Thoracic aorta (tissue), 2 donors: ENCODE data around the gene ST3GAL2. TPM values are rescaled to one million over a fixed set of nuclear protein-coding genes. Genes with fewer than 3 reads are reported as not detected.
"Not testable (repeated sequence)": the region's sequence is repeated elsewhere in the genome, so short reads cannot be mapped to it uniquely, and the experiment has no call there.

Source experiments
- ATAC-seq: fragments of 150-250 bp; one replicate; pipeline ENCODE4 v1.8.0; 2017; ENCODE audit warnings: low read depth; ENCODE audit not compliant: insufficient number of reproducible peaks, low FRiP score
- DNase-seq: peaks from one replicate; pipeline ENCODE4 v3.0.0-alpha.2; 2020; ENCODE audit warnings: low spot score
- H3K27ac ChIP-seq, 2 donors: fragments of 200-600 bp; sonication (generic); 1 replicate in 1 of 2; 2 replicates in 1 of 2; pipeline ENCODE4 v1.5.1; 2016; ENCODE audit warnings: mild to moderate bottlenecking in 2 of 2, moderate library complexity in 2 of 2
- H3K27me3 ChIP-seq: fragments of 200-600 bp; sonication (generic); replicated peaks from 2 replicates; pipeline ENCODE4 v1.6.0; 2016; ENCODE audit warnings: mild to moderate bottlenecking; ENCODE audit not compliant: insufficient read depth
- H3K36me3 ChIP-seq: fragments of 200-600 bp; sonication (generic); one replicate; pipeline ENCODE4 v1.5.1; 2016
- H3K4me1 ChIP-seq, 2 donors: fragments of 200-600 bp; sonication (generic); 1 replicate in 1 of 2; 2 replicates in 1 of 2; pipeline versions ENCODE4 v1.5.1 to v1.6.0; 2016; ENCODE audit warnings: low read depth in 2 of 2, mild to moderate bottlenecking in 1 of 2; ENCODE audit not compliant: control insufficient read depth in 1 of 2
- H3K4me3 ChIP-seq: fragments of 200-600 bp; sonication (generic); 2 replicates; pipeline ENCODE4 v1.5.1; 2016; ENCODE audit warnings: mild to moderate bottlenecking
- H3K9me3 ChIP-seq: fragments of 200-600 bp; sonication (generic); 2 replicates; pipeline ENCODE4 v1.5.1; 2016
- total RNA-seq, 2 donors: library from RNA; depleted of rRNA; stranded (reverse); fragments of >200 nt; gene quantifications; one replicate each; pipeline versions ENCODE4 v1.1.0 to v1.2.3, GENCODE V29; 2016
- TF ChIP-seq, protein P1 (sequence below): fragments of 200-600 bp; sonication (generic); IDR thresholded peaks from one replicate; pipeline ENCODE4 v1.5.1; 2019; ENCODE audit warnings: antibody characterized with exemption

ST3GAL2 gene
- total RNA-seq, 2 donors from 2014 or later: 21.0 to 28.4 TPM

DNA sequence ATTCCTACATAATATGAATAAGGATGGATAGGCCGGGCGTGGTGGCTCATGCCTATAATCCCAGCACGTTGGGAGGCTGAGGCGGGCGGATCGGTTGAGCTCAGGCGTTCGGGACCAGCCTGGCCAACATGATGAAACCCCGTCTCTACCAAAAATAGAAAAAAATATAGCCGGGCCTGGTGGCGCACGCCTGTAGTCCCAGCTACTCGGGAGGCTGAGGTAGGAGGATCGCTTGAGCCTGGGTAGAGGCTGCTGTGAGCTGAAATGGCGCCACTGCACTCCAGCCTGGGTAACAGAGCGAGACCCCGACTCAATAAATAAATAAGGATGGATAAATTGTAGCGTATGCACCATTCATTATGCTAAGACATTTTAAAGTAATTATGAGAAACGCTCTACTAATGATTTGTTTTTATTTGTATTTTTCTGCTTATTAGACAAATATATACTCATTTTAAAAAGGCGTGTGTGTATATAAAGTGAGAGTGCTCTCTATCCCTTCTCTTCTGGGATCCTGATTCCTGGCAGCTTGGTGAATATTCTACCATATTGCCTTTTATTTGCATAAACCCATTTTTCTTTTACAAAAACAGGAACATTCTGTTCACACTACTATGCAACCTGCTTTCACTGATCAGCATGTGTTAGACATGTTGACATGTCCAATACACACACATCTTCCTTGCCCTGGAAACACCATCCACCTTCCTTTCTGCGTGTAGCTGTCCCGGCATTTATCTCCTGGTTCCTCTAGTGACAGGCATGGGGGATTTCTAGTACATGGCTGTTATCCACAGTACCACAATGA is 65.8 kb downstream of the ST3GAL2 start:
- Histone ChIP-seq H3K36me3 (peaks cover 31% of the 10 kb centered on the region), H3K9me3 (no peaks in the 10 kb centered on the region), H3K4me3 (no peak overlapping the region), H3K4me1 (peaks cover 0 to 22% of the 10 kb centered on the region in 2 donors), H3K27me3 (no peaks in the 10 kb centered on the region), H3K27ac (no peak overlapping the region)
- no peak for DNase-seq
- ATAC-seq: no peak
- TF ChIP-seq, protein P1, sequence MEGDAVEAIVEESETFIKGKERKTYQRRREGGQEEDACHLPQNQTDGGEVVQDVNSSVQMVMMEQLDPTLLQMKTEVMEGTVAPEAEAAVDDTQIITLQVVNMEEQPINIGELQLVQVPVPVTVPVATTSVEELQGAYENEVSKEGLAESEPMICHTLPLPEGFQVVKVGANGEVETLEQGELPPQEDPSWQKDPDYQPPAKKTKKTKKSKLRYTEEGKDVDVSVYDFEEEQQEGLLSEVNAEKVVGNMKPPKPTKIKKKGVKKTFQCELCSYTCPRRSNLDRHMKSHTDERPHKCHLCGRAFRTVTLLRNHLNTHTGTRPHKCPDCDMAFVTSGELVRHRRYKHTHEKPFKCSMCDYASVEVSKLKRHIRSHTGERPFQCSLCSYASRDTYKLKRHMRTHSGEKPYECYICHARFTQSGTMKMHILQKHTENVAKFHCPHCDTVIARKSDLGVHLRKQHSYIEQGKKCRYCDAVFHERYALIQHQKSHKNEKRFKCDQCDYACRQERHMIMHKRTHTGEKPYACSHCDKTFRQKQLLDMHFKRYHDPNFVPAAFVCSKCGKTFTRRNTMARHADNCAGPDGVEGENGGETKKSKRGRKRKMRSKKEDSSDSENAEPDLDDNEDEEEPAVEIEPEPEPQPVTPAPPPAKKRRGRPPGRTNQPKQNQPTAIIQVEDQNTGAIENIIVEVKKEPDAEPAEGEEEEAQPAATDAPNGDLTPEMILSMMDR: no peak

DNA sequence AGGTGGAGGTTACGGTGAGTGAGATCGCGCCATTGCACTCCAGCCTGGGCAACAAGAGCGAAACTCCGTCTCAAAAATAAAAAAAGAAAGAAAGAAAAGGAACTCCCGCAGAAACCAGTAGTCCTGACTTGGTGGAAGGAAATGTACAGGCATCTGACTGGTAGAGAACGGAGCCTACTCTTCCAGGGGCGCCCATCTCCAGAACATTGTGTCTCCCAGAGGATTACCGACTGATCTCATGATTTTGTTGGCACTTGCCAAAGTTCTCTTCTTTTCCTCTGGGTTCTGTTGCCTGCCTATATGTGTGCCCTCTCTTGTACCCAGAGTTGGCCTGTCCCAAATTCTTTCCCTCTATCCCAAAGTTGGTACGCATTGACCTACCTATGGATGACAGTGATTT is 68.0 kb downstream of the ST3GAL2 start:
- DNase-seq (no peak), ATAC-seq (no peak)
- H3K27me3 ChIP-seq: no peaks in the 10 kb centered on the region
- H3K27ac ChIP-seq: no peak overlapping the region
- H3K4me1 ChIP-seq: peaks cover 0 to 20% of the 10 kb centered on the region in 2 donors
- peaks cover 46% of the 10 kb centered on the region for H3K36me3 ChIP-seq
- no peak overlapping the region for H3K4me3 ChIP-seq
- H3K9me3 ChIP-seq: no peaks in the 10 kb centered on the region
- TF ChIP-seq, protein P1: no peak

DNA sequence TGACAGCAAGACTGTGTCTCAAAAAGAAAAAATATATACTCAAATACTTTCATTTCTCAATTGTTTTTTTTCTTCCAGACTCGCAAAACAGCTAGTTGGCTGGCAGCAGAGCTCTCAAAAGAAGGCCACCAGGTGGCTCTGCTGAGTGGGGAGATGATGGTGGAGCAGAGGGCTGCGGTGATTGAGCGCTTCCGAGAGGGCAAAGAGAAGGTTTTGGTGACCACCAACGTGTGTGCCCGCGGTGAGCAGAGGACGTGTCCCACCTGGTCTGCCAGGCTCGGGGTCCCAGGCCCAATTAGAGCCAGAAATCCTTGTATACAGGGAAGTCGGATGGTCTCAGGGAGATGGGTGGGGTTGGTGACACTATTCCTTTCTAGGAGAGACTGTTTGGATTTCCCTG is 68.8 kb downstream of the ST3GAL2 start:
- Histone ChIP-seq H3K36me3 (peaks cover 54% of the 10 kb centered on the region), H3K4me1 (peaks cover 0 to 12% of the 10 kb centered on the region in 2 donors)
- H3K27me3 ChIP-seq, ATAC-seq, DNase-seq, H3K4me3 ChIP-seq, H3K9me3 ChIP-seq, H3K27ac ChIP-seq: not testable (repeated sequence)
- TF ChIP-seq, protein P1: peak; percentile 52

DNA sequence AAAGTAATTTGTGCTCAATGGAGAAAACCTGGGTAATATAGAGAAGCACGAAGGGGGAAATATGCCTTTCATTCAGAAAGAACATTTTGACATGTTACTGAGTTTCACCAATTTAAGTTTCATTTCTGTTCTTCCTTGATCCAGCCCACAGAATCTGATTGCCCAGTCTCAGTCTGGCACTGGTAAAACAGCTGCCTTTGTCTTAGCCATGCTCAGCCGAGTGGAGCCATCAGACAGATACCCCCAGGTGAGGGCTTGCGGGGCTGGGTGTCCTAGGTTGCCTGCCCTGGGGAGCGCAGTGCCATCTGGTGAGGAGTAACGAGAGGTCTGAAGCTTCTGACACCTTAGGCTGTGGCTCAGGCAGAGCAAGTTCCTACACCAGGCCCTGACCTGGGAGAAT is 74.5 kb downstream of the ST3GAL2 start:
- ATAC-seq (no peak), DNase-seq (no peak)
- Histone ChIP-seq H3K27me3 (no peaks in the 10 kb centered on the region), H3K36me3 (peaks cover 80% of the 10 kb centered on the region), H3K4me1 (no peaks in the 10 kb centered on the region), H3K9me3 (no peaks in the 10 kb centered on the region), H3K4me3 (no peak overlapping the region), H3K27ac (no peak overlapping the region)
- TF ChIP-seq, protein P1: no peak

DNA sequence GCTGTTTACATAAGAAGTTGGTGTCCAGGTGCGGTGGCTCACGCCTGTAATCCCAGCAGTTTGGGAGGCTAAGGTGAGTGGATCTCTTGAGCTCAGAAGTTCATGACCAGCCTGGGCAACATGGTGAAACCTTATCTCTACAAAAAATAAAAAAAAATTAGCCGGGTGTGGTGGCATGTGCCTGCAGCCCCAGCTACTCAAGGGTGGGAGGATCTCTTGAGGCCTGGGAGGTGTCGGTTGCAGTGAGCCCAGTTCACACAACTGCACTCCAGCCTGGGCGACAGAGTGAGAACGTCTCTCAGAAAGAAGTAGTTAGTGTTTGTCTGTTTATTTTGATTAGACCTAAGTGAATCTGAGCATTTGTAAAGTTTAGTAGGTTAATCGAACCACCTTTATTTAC is 79.3 kb downstream of the ST3GAL2 start:
- ATAC-seq (no peak), DNase-seq (no peak)
- H3K4me1 ChIP-seq: no peaks in the 10 kb centered on the region
- no peaks in the 10 kb centered on the region for H3K9me3 ChIP-seq
- no peak overlapping the region for H3K27ac ChIP-seq
- TF ChIP-seq, protein P1: no peak
- no peaks in the 10 kb centered on the region for H3K27me3 ChIP-seq
- H3K36me3 ChIP-seq: peaks cover 79% of the 10 kb centered on the region
- no peak overlapping the region for H3K4me3 ChIP-seq
